SK-N-MC (cell line): ENCODE measurements around the gene STARD10.

Experiments
- DNase-seq: peaks from one replicate; pipeline ENCODE4 v3.0.0-alpha.2; 2011; ENCODE audit warnings: low read depth, low spot score
- H3K27ac ChIP-seq: fragments of 200-600 bp; sonication (generic); 2 replicates; pipeline ENCODE4 v1.5.1; 2016; ENCODE audit warnings: mixed run types
- H3K36me3 ChIP-seq: fragments of 200-600 bp; sonication (generic); 2 replicates; pipeline ENCODE4 v1.6.1; 2017; ENCODE audit warnings: antibody characterized with exemption, low read length, mixed read lengths; ENCODE audit not compliant: insufficient read depth
- H3K4me3 ChIP-seq: fragments of 200-600 bp; sonication (generic); 2 replicates; pipeline ENCODE4 v1.5.1; 2016
- H3K9ac ChIP-seq: fragments of 200-600 bp; sonication (generic); 2 replicates; pipeline ENCODE4 v1.8.0; 2017; ENCODE audit warnings: mixed run types, mixed read lengths; ENCODE audit not compliant: insufficient read length
- H3K9me3 ChIP-seq: fragments of 200-600 bp; sonication (generic); 2 replicates; pipeline ENCODE4 v1.6.1; 2017; ENCODE audit warnings: low read depth, mild to moderate bottlenecking, antibody characterized with exemption, low read length, moderate library complexity, mixed read lengths
- EZH2 ChIP-seq: fragments of 200-600 bp; sonication (generic); IDR thresholded peaks from one replicate; pipeline ENCODE4 v1.6.1; 2017; ENCODE audit warnings: antibody characterized with exemption
- FOXP2 ChIP-seq: optimal IDR thresholded peaks from 2 replicates; pipeline ENCODE3; 2011; ENCODE audit warnings: mild to moderate bottlenecking, moderate library complexity; ENCODE audit not compliant: insufficient read depth; ENCODE audit errors: extremely low read length, control extremely low read depth
- POLR2AphosphoS5 ChIP-seq: IDR thresholded peaks from 2 replicates; pipeline ENCODE4 v1.6.1; 2012; ENCODE audit warnings: mild to moderate bottlenecking, low read depth, low read length, borderline replicate concordance

STARD10 gene

DNA sequence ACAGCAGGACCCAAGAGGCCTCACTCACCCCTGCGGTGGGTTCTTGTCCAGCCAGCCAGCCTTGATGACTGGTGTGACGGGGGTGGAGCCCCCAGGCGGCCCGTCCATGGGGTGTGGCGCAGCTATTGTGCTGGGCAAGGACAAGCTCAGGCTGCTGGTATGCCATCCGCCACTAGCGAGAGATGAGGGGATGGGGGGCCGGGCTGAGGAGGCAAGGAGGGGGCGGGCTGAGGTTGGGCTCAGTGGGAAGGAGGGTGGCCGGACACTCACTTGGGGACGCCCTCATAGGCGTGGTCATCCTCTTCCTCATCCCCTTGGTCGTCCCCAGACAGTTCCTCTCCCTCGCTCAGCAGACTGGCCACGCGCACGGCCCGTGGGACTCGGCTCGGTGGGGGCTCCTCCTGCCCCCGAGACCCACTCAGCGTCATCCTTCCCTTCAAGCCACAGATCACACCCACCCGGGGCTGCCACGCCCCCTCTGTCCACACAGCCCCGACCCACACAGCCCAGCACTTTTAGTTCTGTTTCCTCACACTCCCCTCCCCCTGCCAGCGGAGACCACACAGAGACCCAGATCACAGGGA, 81.6 kb downstream of the STARD10 start:
- H3K9me3 ChIP-seq: no peaks in the 10 kb centered on the region
- peaks cover 10% of the 10 kb centered on the region; the same call in 1 of the 2 replicates for H3K36me3 ChIP-seq
- TF ChIP-seq EZH2 (no peak), POLR2AphosphoS5 (no peak), FOXP2 (no peak)
- H3K4me3 ChIP-seq: no peak overlapping the region
- no peak overlapping the region for H3K27ac ChIP-seq
- no peak overlapping the region for H3K9ac ChIP-seq
- no peak for DNase-seq

DNA sequence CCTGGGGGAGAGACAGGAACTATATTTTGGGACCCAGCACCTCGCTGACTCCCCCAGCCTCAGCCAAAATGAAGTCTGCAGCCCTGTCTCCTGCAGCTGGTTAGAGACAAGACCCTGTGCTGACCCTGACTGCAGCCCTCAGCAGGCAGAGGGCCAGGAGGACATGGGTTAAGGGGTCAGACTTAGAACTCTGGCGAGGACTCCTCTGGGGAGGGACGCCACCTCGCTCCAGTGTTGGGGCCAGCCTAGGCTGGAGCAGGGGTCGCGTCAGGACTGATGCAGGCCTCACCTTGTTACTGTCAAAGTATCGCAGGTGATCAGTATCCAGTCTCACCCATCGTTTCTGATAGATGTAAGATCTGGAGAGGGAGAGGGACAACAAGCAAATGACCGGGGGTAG, 82.7 kb downstream of the STARD10 start:
- no peak for DNase-seq
- Histone ChIP-seq H3K9me3 (no peaks in the 10 kb centered on the region), H3K27ac (no peak overlapping the region), H3K4me3 (no peak overlapping the region), H3K9ac (no peak overlapping the region), H3K36me3 (peaks cover 13% of the 10 kb centered on the region; the same call in 1 of the 2 replicates)
- no peak for TF ChIP-seq POLR2AphosphoS5
- no peak for TF ChIP-seq EZH2
- no peak for TF ChIP-seq FOXP2

- no peak overlapping the region for H3K4me3 ChIP-seq
- peaks cover 17% of the 10 kb centered on the region; the same call in 1 of the 2 replicates for H3K36me3 ChIP-seq
- no peak overlapping the region for H3K9ac ChIP-seq
- no peak for TF ChIP-seq EZH2
- no peak overlapping the region for H3K27ac ChIP-seq
- no peaks in the 10 kb centered on the region for H3K9me3 ChIP-seq
- no peak for DNase-seq
Observed at GRCh38 chr11:72710278-72710677, 83.6 kb downstream of the STARD10 start.

DNA sequence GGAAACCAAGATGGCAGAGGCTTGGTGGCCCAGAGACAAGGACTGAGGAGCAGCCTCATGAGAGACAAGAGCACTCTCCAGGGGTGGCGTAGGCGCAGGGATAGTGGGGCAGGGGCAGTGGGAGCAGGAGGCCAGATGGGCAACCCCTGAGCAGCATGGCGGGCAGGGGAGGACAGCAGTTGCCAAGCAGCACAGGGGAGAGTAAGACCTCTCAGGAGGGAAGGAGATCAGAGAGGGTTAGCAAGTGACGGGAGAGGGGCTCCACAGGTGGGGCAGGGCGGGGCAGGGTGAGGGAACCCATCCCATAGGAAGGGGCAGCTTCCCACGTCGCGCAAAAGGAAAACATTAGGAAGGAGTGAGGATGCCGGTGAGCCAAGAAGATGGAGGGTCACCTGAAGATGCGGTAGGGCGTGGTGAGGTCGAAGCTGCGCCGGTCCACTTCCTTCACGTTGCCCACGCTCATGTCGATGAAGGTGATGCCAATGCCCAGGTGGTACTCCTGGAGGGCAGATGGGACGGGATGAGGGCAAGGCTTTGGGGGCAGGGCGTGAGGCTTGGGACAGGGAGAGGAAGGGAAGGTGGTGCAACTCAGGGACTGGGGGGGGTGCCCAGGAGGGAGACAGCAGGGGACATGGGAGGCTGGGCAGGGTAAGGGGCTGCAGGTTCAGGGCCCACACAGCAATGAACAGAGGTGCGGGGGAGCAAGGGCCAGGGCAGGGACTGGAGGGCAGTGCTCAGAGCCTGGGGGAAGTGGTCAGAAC, 84.2 kb downstream of the STARD10 start:
- H3K36me3 ChIP-seq: peaks cover 17% of the 10 kb centered on the region; the same call in 1 of the 2 replicates
- TF ChIP-seq EZH2 (no peak), POLR2AphosphoS5 (no peak), FOXP2 (no peak)
- no peak for DNase-seq
- no peak overlapping the region for H3K27ac ChIP-seq
- no peaks in the 10 kb centered on the region for H3K9me3 ChIP-seq
- H3K4me3 ChIP-seq: no peak overlapping the region
- H3K9ac ChIP-seq: no peak overlapping the region

- Histone ChIP-seq H3K36me3 (peaks cover 17% of the 10 kb centered on the region; the same call in 1 of the 2 replicates), H3K4me3 (no peak overlapping the region), H3K9me3 (no peaks in the 10 kb centered on the region), H3K9ac (no peak overlapping the region), H3K27ac (no peak overlapping the region)
- no peak for TF ChIP-seq EZH2
- TF ChIP-seq POLR2AphosphoS5: no peak
- no peak for TF ChIP-seq FOXP2
- no peak for DNase-seq
Observed at GRCh38 chr11:72707032-72707431, 86.8 kb downstream of the STARD10 start.

GRCh38 chr11:72706579-72706978, 87.3 kb downstream of the STARD10 start:
- Histone ChIP-seq H3K9ac (no peak overlapping the region), H3K4me3 (no peak overlapping the region), H3K27ac (no peak overlapping the region), H3K9me3 (no peaks in the 10 kb centered on the region), H3K36me3 (peaks cover 17% of the 10 kb centered on the region; the same call in 1 of the 2 replicates)
- TF ChIP-seq FOXP2 (no peak), POLR2AphosphoS5 (no peak), EZH2 (no peak)
- no peak for DNase-seq

DNA sequence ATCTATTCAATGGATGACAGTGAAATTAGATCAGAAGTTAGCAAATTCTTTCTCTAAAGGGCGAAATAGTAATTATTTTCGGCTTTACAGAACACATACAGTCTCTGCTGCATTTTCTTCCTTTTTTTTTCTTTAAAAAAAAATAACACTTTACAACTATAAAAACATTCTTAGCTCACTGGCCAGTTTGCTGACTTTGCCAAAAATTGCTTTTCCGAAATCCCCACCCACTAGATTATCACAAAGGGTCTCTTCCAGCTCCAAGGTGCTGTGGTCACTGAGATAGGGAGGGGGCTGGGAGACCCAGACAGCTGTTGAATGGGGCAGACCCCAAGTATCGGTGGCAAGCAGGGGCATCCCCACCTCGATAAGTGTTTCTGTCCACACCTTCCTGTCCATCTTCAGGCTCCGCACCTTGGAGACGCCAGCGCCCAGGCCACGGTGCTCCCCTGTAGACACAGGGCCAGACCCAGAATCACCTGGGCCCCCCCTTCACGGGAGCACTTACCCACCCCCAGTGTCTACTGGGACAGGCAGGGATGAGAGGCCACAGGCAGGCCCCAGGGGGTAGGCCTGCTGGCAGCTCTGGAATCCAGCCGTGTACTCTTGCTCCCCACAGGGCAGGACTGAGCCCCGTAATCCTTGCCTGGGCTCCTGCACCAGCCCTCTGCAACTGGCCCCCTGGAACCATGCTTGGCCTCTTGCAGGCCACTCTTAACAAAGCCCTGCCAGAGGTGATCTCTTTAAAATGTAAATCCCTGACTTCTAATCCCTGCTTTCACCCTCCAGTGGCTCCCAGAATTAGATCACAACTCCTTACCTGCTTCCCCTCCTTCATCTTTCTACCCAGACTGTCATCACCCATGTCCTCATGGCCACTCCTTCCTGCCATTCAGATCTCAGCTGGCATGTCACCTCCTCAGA, 88.1 kb downstream of the STARD10 start:
- peaks cover 17% of the 10 kb centered on the region; the same call in 1 of the 2 replicates for H3K36me3 ChIP-seq
- H3K27ac ChIP-seq: no peak overlapping the region
- no peak for DNase-seq
- H3K9ac ChIP-seq: no peak overlapping the region
- no peak overlapping the region for H3K4me3 ChIP-seq
- TF ChIP-seq POLR2AphosphoS5 (no peak), EZH2 (no peak), FOXP2 (no peak)
- no peaks in the 10 kb centered on the region for H3K9me3 ChIP-seq

DNA sequence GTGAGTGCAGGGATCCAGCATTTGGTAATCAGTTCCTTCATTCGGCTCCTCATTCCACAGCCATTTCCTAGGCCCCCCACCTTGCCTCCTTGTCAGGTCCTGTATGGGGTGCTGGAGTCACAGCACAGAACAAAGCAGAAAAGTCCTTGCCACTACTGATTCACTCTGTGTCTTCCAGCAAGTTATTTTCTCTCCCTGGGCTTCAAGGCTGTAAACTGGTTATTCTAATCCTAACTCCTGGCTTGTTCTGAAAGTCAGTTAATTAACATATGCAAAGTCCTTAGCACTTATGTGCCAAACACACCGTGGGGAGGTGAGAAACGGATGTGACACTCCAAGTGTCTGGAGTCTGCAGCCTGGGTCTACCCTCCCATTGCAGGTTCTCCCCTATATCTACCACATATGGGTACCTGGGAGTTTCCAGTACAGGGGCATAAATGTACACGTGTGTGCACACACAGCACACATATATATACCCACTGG, 89.0 kb downstream of the STARD10 start:
- H3K27ac ChIP-seq: no peak overlapping the region
- no peak overlapping the region for H3K4me3 ChIP-seq
- H3K9me3 ChIP-seq: no peaks in the 10 kb centered on the region
- DNase-seq: no peak
- H3K36me3 ChIP-seq: peaks cover 17% of the 10 kb centered on the region; the same call in 1 of the 2 replicates
- H3K9ac ChIP-seq: no peak overlapping the region
- no peak for TF ChIP-seq FOXP2
- TF ChIP-seq POLR2AphosphoS5: no peak
- no peak for TF ChIP-seq EZH2
